ENCODE results near the gene C17orf107.
"Not testable (repeated sequence)": the region's sequence is repeated elsewhere in the genome, so short reads cannot be mapped to it uniquely, and the experiment has no call there.

Gene C17orf107

DNA sequence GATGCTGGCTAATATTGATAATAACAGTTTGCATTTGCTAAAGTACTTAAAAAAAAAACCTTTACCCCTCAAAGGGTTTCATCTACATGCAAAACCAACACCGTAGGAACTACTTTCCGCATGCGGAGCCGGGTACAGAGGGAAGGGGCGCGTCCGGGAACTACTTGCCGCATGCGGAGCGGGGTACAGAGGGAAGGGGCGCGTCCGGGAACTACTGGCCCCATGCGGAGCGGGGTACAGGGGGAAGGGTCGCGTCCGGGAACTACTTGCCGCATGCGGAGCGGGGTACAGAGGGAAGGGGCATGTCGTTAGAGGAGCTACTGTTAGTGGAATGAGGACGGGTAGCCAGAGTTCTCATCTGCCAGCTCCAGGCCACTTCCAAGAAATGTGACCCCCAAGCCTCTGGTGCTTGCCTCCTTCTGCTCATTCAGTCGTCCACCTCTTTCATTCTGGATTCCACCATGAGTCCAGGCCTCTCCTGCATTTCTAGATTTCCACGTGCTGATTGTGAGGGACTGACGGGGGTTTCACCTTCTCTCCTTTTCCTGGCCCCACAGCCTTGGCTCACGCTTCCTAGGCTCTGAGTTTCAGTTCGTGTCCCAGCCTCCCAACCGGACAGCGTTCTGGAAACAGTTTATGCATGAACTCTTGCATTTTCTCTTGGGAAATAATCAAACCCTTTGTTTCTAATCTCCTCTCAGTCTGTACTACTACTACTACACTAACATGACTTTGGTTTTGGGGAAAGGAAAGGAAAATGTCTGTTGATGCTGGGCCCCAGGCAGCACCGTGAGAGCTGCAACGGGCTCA is 39.3 kb upstream of the C17orf107 start:
- H3K4me3 ChIP-seq (replicated peaks; ENCODE audit: low read depth, low read length) = no peak overlapping the region
- no peak for TF ChIP-seq CTCF (IDR thresholded peaks at IDR 0.05; ENCODE audit: insufficient read depth, low read length, poor library complexity, severe bottlenecking)

GRCh38 chr17:4860651-4861050 is 38.7 kb upstream of the C17orf107 start:
- Histone ChIP-seq H3K36me3 (ENCODE audit: control insufficient read depth, insufficient read depth, low read length) (peaks cover 3% of the 10 kb centered on the region), H3K4me3 (replicated peaks; ENCODE audit: low read depth, low read length) (no peak overlapping the region), H3K27me3 (replicated peaks; ENCODE audit: control insufficient read depth, insufficient read depth, low read length) (no peaks in the 10 kb centered on the region)
- DNase-seq (ENCODE audit: extremely low read depth, insufficient read length) = no peak
- TF ChIP-seq CTCF (IDR thresholded peaks at IDR 0.05; ENCODE audit: insufficient read depth, low read length, poor library complexity, severe bottlenecking) = no peak

More for the DNA sequence above, 39.3 kb upstream of the C17orf107 start:
- H3K36me3 ChIP-seq (ENCODE audit: control insufficient read depth, insufficient read depth, low read length) = peaks cover 3% of the 10 kb centered on the region
- no peak for DNase-seq (ENCODE audit: extremely low read depth, insufficient read length)
- H3K27me3 ChIP-seq (replicated peaks; ENCODE audit: control insufficient read depth, insufficient read depth, low read length) = no peaks in the 10 kb centered on the region

- DNase-seq (ENCODE audit: extremely low read depth, insufficient read length) = no peak
- Histone ChIP-seq H3K4me3 (replicated peaks; ENCODE audit: low read depth, low read length) (no peak overlapping the region), H3K27me3 (replicated peaks; ENCODE audit: control insufficient read depth, insufficient read depth, low read length) (no peaks in the 10 kb centered on the region), H3K36me3 (ENCODE audit: control insufficient read depth, insufficient read depth, low read length) (peaks cover 3% of the 10 kb centered on the region)
- TF ChIP-seq CTCF (IDR thresholded peaks at IDR 0.05; ENCODE audit: insufficient read depth, low read length, poor library complexity, severe bottlenecking) = no peak
Observed at GRCh38 chr17:4861052-4861451, 38.3 kb upstream of the C17orf107 start.

- H3K36me3 ChIP-seq (ENCODE audit: control insufficient read depth, insufficient read depth, low read length) = peaks cover 3% of the 10 kb centered on the region
- H3K27me3 ChIP-seq (replicated peaks; ENCODE audit: control insufficient read depth, insufficient read depth, low read length) = no peaks in the 10 kb centered on the region
- DNase-seq (ENCODE audit: extremely low read depth, insufficient read length) = no peak
- no peak overlapping the region for H3K4me3 ChIP-seq (replicated peaks; ENCODE audit: low read depth, low read length)
- TF ChIP-seq CTCF (IDR thresholded peaks at IDR 0.05; ENCODE audit: insufficient read depth, low read length, poor library complexity, severe bottlenecking) = no peak
Observed at GRCh38 chr17:4862720-4863119, 36.6 kb upstream of the C17orf107 start.

GRCh38 chr17:4863321-4863720 is 36.0 kb upstream of the C17orf107 start:
- Histone ChIP-seq H3K27me3 (replicated peaks; ENCODE audit: control insufficient read depth, insufficient read depth, low read length) (no peaks in the 10 kb centered on the region), H3K4me3 (replicated peaks; ENCODE audit: low read depth, low read length) (no peak overlapping the region), H3K36me3 (ENCODE audit: control insufficient read depth, insufficient read depth, low read length) (peaks cover 3% of the 10 kb centered on the region)
- DNase-seq (ENCODE audit: extremely low read depth, insufficient read length) = no peak
- no peak for TF ChIP-seq CTCF (IDR thresholded peaks at IDR 0.05; ENCODE audit: insufficient read depth, low read length, poor library complexity, severe bottlenecking)

DNA sequence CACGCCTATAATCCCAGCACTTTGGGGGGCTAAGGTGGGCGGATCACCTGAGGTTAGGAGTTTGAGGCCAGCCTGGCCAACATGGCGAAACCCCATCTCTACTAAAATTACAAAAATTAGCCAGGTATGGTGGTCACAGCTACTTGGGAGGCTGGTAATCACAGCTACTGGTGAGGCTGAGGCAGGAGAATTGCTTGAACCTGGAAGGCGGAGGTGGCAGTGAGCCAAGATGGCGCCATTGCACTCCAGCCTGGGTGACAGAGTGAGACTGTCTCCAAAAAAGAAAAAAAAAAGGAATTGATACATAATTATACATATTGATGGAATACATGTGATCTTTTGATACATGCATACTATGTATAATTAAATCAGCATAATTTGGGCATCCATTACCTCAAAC is 31.8 kb upstream of the C17orf107 start:
- not testable (repeated sequence) for H3K36me3 ChIP-seq (ENCODE audit: control insufficient read depth, insufficient read depth, low read length); H3K4me3 ChIP-seq (replicated peaks; ENCODE audit: low read depth, low read length); DNase-seq (ENCODE audit: extremely low read depth, insufficient read length); H3K27me3 ChIP-seq (replicated peaks; ENCODE audit: control insufficient read depth, insufficient read depth, low read length)

DNA sequence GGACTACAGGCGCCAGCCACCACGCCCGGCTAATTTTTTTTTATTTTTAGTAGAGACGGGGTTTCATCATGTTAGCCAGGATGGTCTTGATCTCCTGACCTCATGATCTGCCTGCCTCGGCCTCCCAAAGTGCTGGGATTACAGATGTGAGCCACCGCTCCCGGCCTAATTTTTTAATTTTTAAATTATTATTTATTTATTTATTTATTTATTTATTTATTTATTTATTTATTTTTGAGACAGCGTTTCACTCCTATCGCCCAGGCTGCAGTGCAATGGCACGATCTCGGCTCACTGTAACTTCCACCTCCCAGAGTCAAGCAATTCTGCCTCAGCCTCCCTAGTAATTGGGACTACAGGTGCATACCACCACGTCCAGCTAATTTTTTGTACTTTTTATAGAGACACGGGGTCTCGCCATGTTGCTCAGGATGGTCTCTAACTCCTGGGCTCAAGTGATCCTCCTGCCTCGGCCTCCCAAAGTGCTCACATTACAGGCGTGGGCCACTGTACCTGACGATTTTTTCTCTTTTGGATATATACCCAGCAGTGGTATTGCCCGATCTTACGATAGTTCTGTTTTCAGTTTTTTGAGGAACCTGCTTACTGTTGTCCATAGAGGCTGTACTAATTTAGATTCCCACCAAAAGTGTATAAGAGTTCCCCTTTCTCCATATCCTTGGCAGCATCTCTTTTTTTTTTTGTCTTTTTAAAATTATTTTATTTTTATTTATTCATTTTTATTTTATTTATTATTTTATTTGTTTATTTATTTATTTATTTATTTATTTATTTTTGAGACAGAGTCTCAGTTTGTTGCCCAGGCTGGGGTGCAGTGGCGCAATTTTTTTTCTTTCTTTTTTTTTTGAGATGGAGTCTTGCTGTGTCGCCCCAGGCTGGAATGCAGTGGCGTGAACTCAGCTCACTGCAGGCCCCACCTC is 30.0 kb upstream of the C17orf107 start:
- H3K36me3 ChIP-seq (ENCODE audit: control insufficient read depth, insufficient read depth, low read length); DNase-seq (ENCODE audit: extremely low read depth, insufficient read length); H3K27me3 ChIP-seq (replicated peaks; ENCODE audit: control insufficient read depth, insufficient read depth, low read length); H3K4me3 ChIP-seq (replicated peaks; ENCODE audit: low read depth, low read length): not testable (repeated sequence)

All from GM06990 (cell line).